Tibial nerve (tissue), 4 donors: ENCODE data around the gene KIF15.
"Not testable (repeated sequence)": the region's sequence is repeated elsewhere in the genome, so short reads cannot be mapped to it uniquely, and the experiment has no call there.

Experiments
- EP300 ChIP-seq, 2 donors: sonication (generic); formaldehyde crosslinking; IDR thresholded peaks; one replicate each; pipeline ENCODE4 v1.6.1; 2017; ENCODE audit warnings: antibody characterized with exemption in 2 of 2, mild to moderate bottlenecking in 1 of 2
- TF ChIP-seq, protein P1 (sequence below), 5 experiments: fragments of 200-600 bp in 3 of 5; fragments of 450-650 bp in 2 of 5; sonication (generic) in 3 of 5; IDR thresholded peaks; one replicate each; pipeline ENCODE4 v1.5.1; 2016 to 2019; ENCODE audit warnings: antibody characterized with exemption in 5 of 5, mild to moderate bottlenecking in 3 of 5, moderate library complexity in 2 of 5

GRCh38 chr3:44816334-44816733 is 54.7 kb downstream of the KIF15 start:
- TF ChIP-seq EP300 (IDR thresholded peaks at IDR 0.05): not testable (repeated sequence)
- TF ChIP-seq, protein P1, sequence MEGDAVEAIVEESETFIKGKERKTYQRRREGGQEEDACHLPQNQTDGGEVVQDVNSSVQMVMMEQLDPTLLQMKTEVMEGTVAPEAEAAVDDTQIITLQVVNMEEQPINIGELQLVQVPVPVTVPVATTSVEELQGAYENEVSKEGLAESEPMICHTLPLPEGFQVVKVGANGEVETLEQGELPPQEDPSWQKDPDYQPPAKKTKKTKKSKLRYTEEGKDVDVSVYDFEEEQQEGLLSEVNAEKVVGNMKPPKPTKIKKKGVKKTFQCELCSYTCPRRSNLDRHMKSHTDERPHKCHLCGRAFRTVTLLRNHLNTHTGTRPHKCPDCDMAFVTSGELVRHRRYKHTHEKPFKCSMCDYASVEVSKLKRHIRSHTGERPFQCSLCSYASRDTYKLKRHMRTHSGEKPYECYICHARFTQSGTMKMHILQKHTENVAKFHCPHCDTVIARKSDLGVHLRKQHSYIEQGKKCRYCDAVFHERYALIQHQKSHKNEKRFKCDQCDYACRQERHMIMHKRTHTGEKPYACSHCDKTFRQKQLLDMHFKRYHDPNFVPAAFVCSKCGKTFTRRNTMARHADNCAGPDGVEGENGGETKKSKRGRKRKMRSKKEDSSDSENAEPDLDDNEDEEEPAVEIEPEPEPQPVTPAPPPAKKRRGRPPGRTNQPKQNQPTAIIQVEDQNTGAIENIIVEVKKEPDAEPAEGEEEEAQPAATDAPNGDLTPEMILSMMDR (IDR thresholded peaks at IDR 0.05): not testable (repeated sequence)
